Globus pallidus (tissue), 1 donor: Measurements from ENCODE around the gene GATA1.
"Not testable (repeated sequence)": the region's sequence is repeated elsewhere in the genome, so short reads cannot be mapped to it uniquely, and the experiment has no call there.

Experiments
- DNase-seq: peaks from one replicate; pipeline ENCODE4 v3.0.0-alpha.2; 2015; ENCODE audit warnings: low spot score

The GATA1 gene

GRCh38 chrX:48815266-48815665, 28.9 kb downstream of the GATA1 start:
- no peak for DNase-seq

- DNase-seq, result no peak
These were observed 29.8 kb downstream of the GATA1 start for GRCh38 chrX:48816014-48816810.

GRCh38 chrX:48818098-48818497, 31.7 kb downstream of the GATA1 start:
- DNase-seq, result no peak

DNA sequence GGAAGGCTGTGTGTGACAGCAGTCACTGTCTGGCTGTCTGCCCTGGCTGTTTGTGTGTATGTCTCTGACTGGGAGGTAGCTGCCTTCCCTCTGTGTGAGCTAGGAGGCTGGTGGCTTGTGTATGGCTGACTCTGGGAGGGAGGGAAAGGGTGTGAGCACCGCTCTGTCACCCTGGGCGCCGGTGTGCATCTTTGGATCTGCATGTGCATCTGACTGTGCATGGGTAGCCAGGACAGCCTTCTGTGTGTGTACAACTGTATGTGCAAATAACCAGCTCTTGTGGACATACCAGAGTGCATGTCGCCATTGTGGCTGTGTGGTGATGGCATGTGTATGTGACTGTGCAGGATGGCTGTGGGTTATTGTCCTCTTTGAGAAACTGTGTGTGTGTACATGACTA, 32.5 kb downstream of the GATA1 start:
- no peak for DNase-seq

- not testable (repeated sequence) for DNase-seq
These were observed 33.0 kb downstream of the GATA1 start for GRCh38 chrX:48819394-48819793.

GRCh38 chrX:48823053-48823452, 36.7 kb downstream of the GATA1 start:
- DNase-seq, result no peak

DNA sequence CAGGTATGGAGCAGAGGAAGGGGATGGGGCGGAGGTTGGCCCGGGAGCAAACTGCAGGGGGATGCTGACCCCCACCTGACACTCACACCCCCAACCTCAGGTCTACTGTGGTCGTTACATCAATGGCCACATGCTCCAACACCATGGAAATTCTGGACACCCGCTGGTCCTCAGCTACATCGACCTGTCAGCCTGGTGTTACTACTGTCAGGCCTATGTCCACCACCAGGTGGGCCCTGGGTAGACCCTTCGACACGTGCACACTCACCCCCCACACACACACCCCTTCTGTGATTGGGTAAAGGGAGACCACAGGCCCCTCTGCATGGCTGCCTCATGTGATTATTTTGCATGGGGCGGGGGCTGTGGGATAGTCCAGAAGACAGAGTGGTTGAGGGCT, 37.7 kb downstream of the GATA1 start:
- DNase-seq, result no peak

DNA sequence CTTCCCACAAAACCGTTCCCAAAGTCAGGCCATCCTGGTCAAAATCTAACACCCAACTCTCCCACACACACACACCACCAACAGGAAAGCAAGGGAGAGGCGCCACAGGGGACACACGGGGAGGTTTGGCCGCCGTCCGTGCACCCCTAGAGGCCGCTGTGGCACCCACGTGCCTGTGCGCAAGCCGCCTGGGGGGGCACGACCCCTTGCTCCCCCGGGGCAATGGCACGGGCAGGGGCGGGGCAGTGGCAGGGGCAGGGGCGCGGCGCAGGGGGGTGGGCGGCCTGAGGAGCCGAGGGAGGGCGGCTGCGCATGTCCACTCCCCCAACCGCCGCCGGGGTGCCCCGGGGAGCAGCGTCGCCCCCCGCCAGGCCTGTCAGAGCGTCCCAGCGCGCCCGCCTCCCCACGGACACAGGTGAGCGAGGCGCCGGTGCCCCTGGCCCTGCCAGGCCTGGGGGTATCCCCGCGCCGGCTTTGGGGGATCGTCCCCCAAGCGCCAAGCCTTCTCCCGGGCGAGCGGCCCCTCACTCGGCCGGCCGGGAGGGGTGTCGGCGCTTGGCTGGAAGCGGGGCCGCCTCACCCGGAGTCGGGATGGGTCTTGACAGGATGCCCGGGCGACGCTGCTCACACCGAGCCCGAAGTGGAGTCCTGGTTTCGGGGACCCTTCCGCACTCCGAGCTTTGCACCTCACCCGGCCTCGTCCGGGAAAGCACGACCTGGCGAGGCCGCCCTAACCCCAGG, 39.9 kb downstream of the GATA1 start, which contains the start of gene ERAS:
ERAS (plus strand) TSS at position 379 of the 741 bp plus-strand sequence. CDS start 2,611 bp downstream, outside the sequence.
- no peak for DNase-seq

DNA sequence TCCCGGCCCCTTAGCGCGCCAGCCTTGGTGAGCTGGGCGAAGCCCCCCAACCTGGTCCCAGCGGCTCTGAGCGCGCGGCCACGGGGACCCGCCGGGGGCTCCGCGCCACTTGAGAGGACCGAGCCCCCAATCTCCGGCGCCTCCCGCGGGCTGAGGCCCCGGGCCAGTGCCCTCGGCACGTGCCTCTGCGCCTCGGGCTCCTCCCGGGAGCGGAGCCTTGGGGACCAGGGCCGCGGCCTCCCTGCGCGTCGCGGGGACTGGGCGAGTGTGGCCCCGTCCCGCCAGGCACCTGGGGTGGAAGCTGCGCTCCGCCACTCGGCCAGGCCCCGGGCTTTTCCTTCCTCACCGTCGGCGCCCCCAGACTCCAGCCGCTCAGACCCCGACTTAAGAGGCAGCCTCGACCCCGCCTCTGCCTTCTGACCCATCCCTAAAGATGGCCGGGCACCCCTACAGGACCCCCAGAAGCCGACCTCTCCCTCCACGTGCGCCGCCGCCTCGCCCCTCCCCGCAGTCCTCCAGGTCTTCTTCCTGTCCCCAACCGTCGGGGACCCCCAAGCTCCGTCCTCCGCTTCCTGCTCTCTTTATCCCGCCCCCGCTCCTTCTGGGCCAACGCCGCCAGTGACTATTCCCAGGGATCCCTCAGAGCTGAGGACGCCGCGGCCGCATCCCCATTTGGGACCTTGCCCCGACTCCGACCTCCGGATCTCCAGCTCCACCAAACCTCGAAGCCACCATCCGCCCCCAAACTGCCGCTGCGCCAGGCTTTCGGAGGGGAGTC, 40.7 kb downstream of the GATA1 start:
- DNase-seq, result no peak

- DNase-seq, result no peak
These were observed 41.2 kb downstream of the GATA1 start for GRCh38 chrX:48827654-48827968.

DNA sequence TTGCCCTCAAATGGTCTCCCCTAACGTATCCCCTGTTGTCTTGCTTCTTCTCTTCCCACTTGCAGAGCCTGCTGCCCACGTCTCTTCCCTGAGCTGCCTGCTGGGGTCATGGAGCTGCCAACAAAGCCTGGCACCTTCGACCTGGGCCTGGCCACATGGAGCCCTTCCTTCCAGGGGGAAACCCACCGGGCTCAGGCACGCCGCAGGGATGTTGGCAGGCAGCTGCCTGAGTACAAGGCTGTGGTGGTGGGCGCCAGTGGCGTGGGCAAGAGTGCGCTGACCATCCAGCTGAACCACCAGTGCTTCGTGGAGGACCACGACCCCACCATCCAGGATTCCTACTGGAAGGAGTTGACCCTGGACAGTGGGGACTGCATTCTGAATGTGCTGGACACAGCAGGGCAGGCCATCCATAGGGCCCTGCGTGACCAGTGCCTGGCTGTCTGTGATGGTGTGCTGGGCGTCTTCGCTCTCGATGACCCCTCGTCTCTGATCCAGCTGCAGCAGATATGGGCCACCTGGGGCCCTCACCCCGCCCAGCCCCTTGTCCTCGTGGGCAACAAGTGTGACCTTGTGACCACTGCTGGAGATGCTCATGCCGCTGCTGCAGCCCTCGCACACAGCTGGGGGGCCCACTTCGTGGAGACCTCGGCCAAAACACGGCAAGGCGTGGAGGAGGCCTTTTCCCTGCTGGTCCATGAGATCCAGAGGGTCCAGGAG, 42.8 kb downstream of the GATA1 start:
- DNase-seq, result no peak

GRCh38 chrX:48831136-48831908, 44.9 kb downstream of the GATA1 start:
- no peak for DNase-seq

DNA sequence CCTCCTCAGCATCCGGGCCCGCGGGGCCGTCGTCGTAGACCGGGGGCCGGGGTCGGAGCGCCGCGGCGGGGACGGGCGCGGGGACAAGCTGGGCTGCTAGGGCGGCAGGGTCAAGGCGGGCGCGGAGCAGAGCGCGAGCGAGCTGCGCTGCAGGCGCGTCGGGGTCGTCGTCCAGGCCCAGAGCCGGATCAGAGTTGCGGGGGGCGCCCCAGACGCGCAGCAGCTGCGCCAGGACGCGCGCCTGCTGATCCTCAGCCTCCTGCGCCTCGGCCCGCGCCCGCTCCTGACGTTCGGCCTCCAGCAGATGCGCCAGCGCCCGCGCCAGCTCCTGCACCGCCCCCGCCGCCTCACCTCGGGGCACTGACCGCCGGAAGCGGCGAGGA, 45.5 kb downstream of the GATA1 start:
- DNase-seq, result no peak

GRCh38 chrX:48833542-48834138, 47.2 kb downstream of the GATA1 start:
- DNase-seq, result peak; percentile 11

DNA sequence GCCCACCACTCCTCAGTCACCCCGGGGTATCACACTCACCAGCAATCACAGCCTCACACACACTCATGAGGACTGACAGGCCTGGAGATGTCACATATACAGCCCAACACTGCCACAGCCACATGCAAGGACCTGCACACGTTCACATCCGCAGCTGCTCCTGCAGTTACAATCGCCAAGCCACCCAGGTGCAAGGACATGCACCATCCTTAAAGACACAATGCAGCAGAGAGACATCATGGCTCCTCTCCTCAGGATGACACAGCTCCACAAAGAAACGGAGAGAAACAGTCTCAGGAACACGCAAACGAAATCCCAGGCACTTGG, 48.0 kb downstream of the GATA1 start:
- DNase-seq, result no peak

- peak; percentile 9 for DNase-seq
These were observed 49.3 kb downstream of the GATA1 start, which contains the start of gene PCSK1N for GRCh38 chrX:48835524-48836329. PCSK1N (minus strand) TSS chrX:48835610; CDS start chrX:48835532, 78 bp downstream.

- no peak for DNase-seq
These were observed 53.3 kb downstream of the GATA1 start for GRCh38 chrX:48839686-48840085.
